ENCODE results near the gene SLC8A1. TPM values are rescaled to one million over a fixed set of nuclear protein-coding genes. Genes with fewer than 3 reads are reported as not detected.

The SLC8A1 gene
- total RNA-seq, 1 donor, result 39.1 TPM

DNA sequence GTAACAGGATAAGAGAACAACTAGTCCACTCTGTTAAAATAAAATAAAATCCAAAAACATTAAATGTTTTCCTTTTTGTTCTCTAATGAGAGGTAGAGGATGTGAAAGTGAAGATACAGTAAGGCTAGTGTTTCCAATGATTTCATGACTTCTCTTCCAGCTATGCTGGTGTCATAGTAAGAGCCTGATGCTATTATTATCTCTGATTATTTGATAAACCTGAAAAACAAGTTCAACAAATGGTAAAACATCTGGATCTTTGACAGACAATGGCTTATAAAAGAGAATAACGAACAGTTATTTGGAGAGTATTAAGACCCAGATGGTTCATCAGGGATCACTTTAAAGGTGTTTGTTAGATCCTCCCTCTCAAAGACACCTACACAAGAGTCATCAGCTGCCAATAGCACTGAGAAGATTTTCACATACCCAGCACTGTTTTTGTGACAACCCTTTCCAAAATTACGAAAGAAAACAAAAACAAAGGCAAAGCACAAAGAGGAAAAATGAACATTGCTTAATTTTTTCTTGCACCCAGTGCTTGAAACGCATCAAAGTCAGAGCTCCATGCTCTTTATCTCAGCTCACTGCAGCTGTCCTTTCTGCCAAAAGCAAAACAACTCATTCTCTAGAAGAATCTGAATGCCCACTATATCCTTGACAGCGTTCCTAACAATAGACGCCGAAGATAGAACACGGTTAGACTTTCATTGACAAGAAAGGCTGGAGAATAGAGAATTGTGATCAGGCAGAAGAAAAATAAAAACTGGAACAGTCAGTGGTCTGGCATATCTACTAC, 168.6 kb downstream of the SLC8A1 start:
- DNase-seq (ENCODE audit: low read depth), result no peak
- H3K4me3 ChIP-seq (ENCODE audit: low read depth, low read length), result no peak overlapping the region
- no peak for TF ChIP-seq CTCF (IDR thresholded peaks at IDR 0.05; ENCODE audit: insufficient read depth, low read length)

GRCh38 chr2:40282428-40282827, 169.5 kb downstream of the SLC8A1 start:
- DNase-seq (ENCODE audit: low read depth), result peak; percentile 51
- TF ChIP-seq CTCF (IDR thresholded peaks at IDR 0.05; ENCODE audit: insufficient read depth, low read length), result no peak
- H3K4me3 ChIP-seq (ENCODE audit: low read depth, low read length), result peak overlapping the region; percentile 10

DNA sequence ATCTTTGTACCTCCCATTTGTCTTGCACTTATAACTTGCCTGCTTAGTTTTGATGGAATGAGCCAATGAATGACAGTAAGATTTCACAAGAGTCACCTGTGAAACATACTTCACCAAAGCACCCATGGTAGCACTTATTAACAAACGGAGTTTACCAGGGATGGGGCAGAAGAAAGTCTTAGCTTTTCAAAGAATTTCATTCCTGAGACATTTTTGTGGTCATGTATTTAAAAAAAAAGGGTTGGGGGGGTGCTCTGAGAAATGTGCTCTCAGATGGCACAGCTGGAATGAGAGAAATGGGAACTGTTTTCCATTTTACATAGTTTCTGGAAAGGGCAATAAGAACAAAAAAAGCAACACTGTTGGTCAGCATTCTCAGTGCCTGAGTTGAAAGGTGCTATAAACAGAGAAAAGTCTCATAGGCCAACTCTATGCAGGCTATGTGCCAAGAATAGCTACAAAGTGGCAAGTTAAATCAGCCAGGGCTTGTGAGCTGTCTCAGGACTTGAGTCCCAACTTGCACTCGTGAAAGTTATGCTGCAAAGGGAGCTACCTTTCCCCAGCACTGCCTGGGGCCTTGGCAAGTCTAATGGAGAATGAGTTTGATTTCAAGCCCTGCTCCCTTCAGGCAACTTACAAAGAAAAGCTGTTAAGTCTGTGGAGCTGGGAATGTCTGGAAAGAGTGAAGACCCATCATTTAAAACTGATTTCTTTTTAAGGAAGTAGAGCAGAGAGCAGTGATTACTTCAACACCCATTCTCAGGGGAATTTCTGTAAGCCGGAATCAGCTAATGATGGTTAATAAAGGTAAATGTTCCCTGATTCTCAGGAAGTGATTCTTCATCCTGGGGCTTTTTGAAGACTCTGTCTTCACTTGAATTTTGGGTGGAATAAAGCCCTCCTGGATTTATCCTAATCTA, 170.6 kb downstream of the SLC8A1 start:
- H3K4me3 ChIP-seq (ENCODE audit: low read depth, low read length), result no peak overlapping the region
- peak; percentile 94 for DNase-seq (ENCODE audit: low read depth)
- TF ChIP-seq CTCF (IDR thresholded peaks at IDR 0.05; ENCODE audit: insufficient read depth, low read length), result no peak

GRCh38 chr2:40279482-40279881, 172.4 kb downstream of the SLC8A1 start:
- H3K4me3 ChIP-seq (ENCODE audit: low read depth, low read length), result no peak overlapping the region
- no peak for TF ChIP-seq CTCF (IDR thresholded peaks at IDR 0.05; ENCODE audit: insufficient read depth, low read length)
- no peak for DNase-seq (ENCODE audit: low read depth)

GRCh38 chr2:40279001-40279400, 172.9 kb downstream of the SLC8A1 start:
- TF ChIP-seq CTCF (IDR thresholded peaks at IDR 0.05; ENCODE audit: insufficient read depth, low read length), result no peak
- peak overlapping the region; percentile 34 for H3K4me3 ChIP-seq (ENCODE audit: low read depth, low read length)
- peak; percentile 50 for DNase-seq (ENCODE audit: low read depth)

DNA sequence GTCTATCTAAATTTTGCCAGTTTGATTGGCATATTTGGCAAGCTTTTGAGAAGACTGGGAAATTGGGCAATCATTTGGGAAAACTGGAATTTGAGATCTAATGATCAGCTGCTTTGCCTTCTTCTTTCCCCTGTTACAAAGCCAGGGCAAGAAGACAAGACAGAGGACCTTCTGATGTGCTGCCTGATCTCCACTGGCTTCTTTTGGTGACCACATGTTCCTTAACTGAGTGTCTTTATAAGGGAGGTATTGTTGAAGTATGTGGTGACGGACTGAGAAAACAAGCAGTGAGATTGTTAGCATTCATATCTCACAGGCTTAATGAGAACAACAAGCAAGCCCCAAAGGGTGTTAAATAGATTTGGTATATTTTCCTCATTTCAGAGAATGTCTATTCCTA, 175.8 kb downstream of the SLC8A1 start:
- no peak for DNase-seq (ENCODE audit: low read depth)
- TF ChIP-seq CTCF (IDR thresholded peaks at IDR 0.05; ENCODE audit: insufficient read depth, low read length), result no peak
- H3K4me3 ChIP-seq (ENCODE audit: low read depth, low read length), result no peak overlapping the region
